HAP-1 (cell line): ENCODE measurements around the gene PROM2.
"Not testable (repeated sequence)": the region's sequence is repeated elsewhere in the genome, so short reads cannot be mapped to it uniquely, and the experiment has no call there.

Source experiments
- DNase-seq, 2 experiments: peaks; one replicate each; pipeline ENCODE4 v3.0.0-alpha.2; 2016 to 2020; ENCODE audit warnings: low spot score in 2 of 2
- H3K27me3 ChIP-seq: fragments of 250-450 bp; sonication (Bioruptor Pico); 2 replicates; pipeline ENCODE4 v1.5.1; 2020; ENCODE audit warnings: low read depth, mild to moderate bottlenecking, moderate library complexity
- H3K36me3 ChIP-seq: fragments of 250-450 bp; sonication (Bioruptor Pico); replicated peaks from 2 replicates; pipeline ENCODE4 v1.5.1; 2020; ENCODE audit warnings: mild to moderate bottlenecking
- H3K4me1 ChIP-seq: fragments of 250-450 bp; sonication (Bioruptor Pico); 2 replicates; pipeline ENCODE4 v1.5.1; 2020; ENCODE audit warnings: mild to moderate bottlenecking
- H3K4me3 ChIP-seq: fragments of 250-450 bp; sonication (Bioruptor Pico); 2 replicates; pipeline ENCODE4 v1.5.1; 2020; ENCODE audit warnings: mild to moderate bottlenecking, moderate library complexity
- H3K9me3 ChIP-seq: fragments of 250-450 bp; sonication (Bioruptor Pico); 2 replicates; pipeline ENCODE4 v1.5.1; 2020; ENCODE audit warnings: mild to moderate bottlenecking, moderate library complexity
- in situ Hi-C: fragments of 300-500 bp; cut with MboI; formaldehyde crosslinking; loops from 3 replicates; pipeline ENCODE4 v1.14.3; 2020; ENCODE audit warnings: low sequenced_read_pairs, inconsistent platforms, mixed read lengths

PROM2 gene

DNA sequence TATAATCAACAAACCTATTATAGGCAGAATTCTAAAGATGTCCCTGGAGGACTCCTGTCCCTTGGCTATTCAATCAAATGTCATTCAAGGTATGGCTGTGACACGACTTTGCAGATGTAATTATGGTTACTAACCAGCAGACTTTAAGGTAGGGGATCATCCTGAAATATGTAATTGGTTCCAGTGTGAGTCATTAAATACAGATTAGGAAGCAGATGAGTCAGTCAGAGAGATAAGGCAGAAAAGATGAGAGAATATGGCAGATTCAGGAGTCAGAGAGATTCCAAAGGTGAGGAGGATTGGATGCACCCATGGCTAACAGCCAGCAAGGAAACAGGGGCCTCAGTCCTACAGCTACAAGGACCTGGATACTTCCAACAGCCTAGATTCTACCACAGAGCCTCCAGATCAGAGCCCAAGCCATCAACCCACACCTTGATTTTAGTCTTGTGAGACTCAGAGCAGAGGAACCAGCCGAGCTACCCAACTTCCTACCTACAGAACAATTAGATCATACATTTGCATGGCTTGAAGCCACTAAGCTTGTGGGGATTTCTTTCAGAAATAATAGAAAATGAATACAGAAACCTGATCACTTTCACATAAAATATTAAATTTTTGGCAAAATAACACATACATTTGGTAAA lies 11.2 kb upstream of the PROM2 start:
- Histone ChIP-seq H3K4me3 (no peak overlapping the region), H3K4me1 (no peaks in the 10 kb centered on the region), H3K9me3 (no peaks in the 10 kb centered on the region), H3K27me3 (no peaks in the 10 kb centered on the region), H3K36me3 (no peaks in the 10 kb centered on the region)
- in situ Hi-C loops = no loop called here
- DNase-seq = no peak

DNA sequence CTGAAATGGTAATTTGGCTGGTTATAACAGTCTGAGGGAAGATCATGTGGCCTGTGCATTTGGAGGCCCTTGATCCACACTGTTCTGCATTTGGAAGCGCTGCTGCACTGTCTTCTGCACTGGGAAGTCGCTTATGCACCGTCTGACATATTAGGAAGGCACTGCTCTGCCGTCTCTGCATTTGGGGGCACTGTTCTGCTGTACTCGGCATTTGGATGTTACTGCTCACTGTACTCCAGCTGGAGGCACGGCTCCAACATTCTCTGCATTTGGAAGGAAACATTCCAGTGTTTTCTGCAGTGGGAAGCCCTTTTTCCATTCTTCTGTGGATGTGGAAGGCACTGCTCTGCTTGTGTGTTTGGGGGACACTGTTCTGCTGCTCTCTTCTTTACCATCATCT lies 9.6 kb upstream of the PROM2 start:
- H3K27me3 ChIP-seq = no peaks in the 10 kb centered on the region
- no peaks in the 10 kb centered on the region for H3K9me3 ChIP-seq
- H3K36me3 ChIP-seq = no peaks in the 10 kb centered on the region
- H3K4me1 ChIP-seq = no peaks in the 10 kb centered on the region
- in situ Hi-C loops = no loop called here
- no peak overlapping the region for H3K4me3 ChIP-seq
- no peak for DNase-seq

DNA sequence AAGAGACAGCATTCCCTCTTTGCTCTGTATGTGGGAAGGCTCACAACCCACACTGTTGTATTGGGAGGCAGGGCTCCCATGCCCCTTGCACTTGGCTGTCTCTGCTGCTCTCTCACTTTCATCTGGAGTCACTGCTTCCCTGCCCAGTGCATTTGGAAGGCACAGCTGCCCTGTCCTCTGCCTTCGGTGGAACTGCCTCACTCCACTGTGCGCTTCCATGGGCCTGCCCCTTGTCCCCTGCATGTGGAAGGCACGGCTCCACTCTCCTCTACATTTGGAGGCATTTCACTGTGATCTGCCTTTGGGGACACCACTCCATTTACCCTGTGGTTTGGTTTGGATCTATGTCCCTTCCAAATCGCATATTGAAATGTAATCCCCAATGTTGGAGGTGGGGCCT lies 9.1 kb upstream of the PROM2 start:
- in situ Hi-C loops = no loop called here
- H3K27me3 ChIP-seq = no peaks in the 10 kb centered on the region
- no peaks in the 10 kb centered on the region for H3K36me3 ChIP-seq
- no peaks in the 10 kb centered on the region for H3K9me3 ChIP-seq
- DNase-seq = no peak
- no peak overlapping the region for H3K4me3 ChIP-seq
- no peaks in the 10 kb centered on the region for H3K4me1 ChIP-seq

DNA sequence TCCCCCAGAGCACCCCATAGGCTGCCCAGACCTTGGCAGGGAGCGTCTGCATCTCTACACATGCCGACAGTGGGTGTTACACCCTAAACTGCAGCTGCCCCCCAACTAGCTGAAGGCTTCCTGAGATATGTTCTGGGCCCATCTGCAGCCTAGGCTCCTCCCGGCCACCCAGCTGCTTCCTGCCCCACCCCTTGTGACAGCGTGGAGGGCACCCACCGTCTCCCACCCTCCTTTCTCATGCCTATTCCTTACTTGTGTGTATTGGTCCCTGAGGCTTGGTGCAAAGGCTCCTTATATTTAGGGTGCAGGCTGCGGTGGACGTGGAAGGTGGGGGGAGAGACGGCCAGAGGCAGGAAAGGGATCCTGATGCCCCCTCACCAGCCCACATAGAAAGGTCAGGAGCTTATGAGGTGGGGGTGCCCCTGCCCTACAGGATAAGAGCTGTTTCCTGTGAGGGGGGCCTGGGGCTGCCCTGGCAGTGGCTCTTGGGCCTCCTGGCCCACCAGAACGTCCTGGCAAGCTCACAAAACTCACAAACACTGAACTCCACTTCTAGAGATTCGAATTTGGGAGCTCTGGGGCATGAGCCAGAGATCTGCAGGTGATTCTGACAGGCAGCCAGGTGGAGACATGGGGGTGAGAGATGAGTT lies 7.3 kb upstream of the PROM2 start:
- Histone ChIP-seq H3K27me3 (no peaks in the 10 kb centered on the region), H3K36me3 (no peaks in the 10 kb centered on the region), H3K4me3 (no peak overlapping the region), H3K9me3 (no peaks in the 10 kb centered on the region), H3K4me1 (no peaks in the 10 kb centered on the region)
- DNase-seq = no peak
- in situ Hi-C loops = no loop called here

DNA sequence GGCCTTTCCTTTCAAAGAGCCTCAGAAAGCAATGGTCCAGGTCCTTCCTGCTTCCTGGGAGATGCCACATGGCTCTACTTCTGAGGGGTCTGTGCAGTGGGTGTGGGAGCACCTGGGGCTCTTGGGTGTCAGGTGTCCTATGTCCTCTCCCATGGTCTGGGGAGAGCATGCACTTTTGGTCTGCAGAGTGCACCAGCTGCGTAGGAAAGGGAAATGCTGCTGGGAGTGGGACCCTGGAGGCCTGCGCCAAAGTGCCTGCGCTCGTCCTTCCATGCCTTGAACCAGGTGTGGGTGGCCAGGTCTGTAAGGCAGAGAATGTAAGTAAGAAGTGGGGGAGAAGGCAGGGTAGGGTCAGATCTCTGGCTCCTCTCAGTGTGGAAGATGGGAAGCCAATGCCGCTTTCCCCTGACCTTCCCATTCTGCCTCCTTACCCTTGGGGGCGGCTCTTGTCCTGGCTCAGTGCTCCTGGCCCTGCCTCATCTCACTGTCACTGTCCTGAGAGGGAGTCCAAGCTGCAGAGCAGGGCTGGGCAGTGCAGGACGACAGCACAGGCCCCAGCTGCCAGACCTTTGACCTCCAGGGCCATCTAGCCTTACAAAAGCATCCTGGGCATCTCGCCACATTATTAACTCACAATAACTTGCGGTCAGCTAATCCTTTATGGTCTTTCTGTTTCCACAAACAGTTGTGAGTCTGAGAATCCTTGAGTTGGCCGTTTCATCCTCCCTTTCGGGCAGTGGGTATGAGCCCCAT lies 6.6 kb upstream of the PROM2 start:
- no peaks in the 10 kb centered on the region for H3K27me3 ChIP-seq
- DNase-seq = no peak
- in situ Hi-C loops = no loop called here

DNA sequence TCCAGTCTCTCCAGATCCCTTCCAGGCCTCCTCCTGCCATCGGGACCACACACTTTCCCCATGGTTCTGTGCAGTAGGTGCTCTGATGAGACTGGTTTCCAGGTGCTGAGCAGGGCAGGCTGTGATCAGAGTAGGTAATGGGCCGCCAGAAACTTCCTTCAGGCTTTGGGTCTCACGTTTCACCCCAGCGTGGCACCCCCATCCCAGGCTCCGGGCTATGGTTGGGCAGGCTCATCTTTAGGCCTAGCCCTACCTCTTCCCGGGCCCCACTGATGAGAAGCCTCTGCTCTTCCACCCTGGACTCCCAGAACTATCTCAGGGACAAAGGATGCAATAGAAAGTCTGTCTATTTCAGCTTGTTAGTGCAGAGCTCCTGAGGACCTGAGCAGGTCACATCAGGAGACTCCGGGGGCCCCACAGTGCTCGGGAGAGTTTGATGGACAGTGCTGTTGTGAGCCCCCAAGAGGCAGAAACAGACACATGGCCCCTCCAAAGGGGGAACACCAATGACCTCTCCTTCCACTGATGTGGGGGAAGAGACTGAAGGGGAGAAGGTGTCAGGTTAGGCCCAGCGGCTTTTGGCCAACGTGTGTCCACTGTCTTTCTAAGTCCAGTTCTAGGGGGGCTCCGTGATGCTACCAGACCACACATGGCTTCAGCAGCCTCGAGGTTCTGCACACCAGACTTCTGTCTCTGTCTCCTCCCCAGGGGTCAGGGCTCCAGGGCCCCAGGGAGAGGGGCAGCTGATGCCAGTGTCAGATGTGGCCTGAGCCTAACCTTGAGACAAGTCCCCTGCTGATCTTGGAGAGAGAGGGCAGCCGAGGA lies 5.8 kb upstream of the PROM2 start:
- no peak for DNase-seq
- H3K4me3 ChIP-seq = no peak overlapping the region
- H3K9me3 ChIP-seq = no peaks in the 10 kb centered on the region
- no peaks in the 10 kb centered on the region for H3K4me1 ChIP-seq
- no peaks in the 10 kb centered on the region for H3K36me3 ChIP-seq
- in situ Hi-C loops = no loop called here
- no peaks in the 10 kb centered on the region for H3K27me3 ChIP-seq

More for the DNA sequence above, 6.6 kb upstream of the PROM2 start:
- Histone ChIP-seq H3K9me3 (no peaks in the 10 kb centered on the region), H3K4me3 (no peak overlapping the region), H3K4me1 (no peaks in the 10 kb centered on the region), H3K36me3 (no peaks in the 10 kb centered on the region)

DNA sequence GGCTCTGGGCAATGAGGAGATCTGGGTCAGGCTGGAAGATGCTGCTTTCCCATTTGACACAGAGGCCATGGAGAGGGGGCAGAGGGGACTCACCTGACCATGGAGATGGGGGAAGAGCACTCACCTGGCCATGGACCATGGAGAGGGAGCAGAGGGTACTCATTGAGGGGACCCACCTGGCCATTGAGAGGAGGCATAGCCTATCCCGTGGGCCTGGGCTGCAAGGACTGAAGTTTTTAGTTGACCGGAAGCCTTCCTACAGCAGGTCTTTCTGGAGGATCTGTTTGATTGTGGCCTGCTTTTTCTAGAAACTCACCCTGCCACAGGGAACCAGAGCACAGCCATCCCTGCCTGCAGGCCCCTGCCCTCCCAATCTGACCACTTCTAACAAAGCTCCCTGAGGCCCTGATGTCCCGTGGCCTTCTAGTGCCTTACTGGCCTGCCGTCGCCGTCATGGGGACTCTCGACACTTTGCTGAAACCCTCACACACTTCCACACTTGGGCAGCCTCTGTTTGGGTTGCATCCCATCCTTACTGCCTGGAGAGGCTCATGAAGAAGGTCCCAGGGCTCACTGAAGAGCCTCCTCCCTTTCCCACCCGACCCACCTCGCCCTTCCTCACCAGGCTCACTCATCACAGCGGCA lies 5.1 kb upstream of the PROM2 start:
- Histone ChIP-seq H3K4me3 (no peak overlapping the region), H3K9me3 (no peaks in the 10 kb centered on the region), H3K27me3 (no peaks in the 10 kb centered on the region), H3K36me3 (no peaks in the 10 kb centered on the region), H3K4me1 (no peaks in the 10 kb centered on the region)
- no peak for DNase-seq
- in situ Hi-C loops = no loop called here

DNA sequence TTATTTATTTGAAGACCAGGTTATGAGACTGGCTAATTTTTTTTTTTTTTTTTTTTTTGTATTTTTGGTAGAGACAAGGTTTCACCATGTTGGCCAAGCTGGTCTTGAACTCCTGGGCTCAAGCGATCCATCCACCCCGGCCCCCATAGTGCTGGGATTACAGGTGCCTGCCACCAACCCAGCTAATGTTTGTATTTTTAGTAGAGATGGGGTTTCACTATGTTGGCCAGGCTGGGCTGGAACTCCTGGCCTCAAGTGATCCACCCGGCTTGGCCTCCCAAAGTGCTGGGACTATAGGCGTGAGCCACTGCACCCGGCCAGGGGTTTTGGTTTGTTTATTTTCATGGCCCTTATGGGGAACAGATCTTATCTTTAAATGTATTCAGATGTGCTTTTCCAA lies 4.5 kb upstream of the PROM2 start:
- in situ Hi-C loops, H3K4me1 ChIP-seq, H3K9me3 ChIP-seq, H3K27me3 ChIP-seq, DNase-seq, H3K36me3 ChIP-seq, H3K4me3 ChIP-seq: not testable (repeated sequence)

DNA sequence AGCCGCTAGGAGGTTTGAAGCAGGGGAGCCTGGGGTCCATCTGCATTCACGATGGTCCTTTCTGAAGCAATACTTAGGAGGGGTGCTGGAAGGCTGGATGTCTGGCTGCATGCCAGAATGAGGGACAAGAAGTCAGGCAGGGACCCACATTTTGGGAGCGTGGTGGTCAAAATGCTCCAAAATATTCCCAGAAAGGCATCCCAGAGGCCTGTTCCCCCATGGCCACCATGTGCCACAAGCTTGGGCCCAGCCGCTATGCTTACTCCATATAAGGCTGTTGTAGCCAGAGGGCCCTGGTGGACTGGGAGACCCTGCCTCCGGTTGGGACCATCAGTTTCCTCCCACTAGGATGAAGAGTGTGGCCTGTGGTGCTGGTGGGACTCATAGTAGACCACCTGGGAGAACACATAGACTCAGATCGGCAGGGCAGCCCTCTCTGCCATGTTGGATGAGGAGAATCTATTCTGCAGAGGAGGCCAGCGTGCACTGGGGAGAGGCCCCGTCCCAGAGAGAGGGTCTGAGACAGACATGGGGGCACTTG lies 3.6 kb upstream of the PROM2 start:
- no peaks in the 10 kb centered on the region for H3K4me1 ChIP-seq
- H3K27me3 ChIP-seq = no peaks in the 10 kb centered on the region
- no peaks in the 10 kb centered on the region for H3K9me3 ChIP-seq
- DNase-seq = no peak
- no peak overlapping the region for H3K4me3 ChIP-seq
- H3K36me3 ChIP-seq = no peaks in the 10 kb centered on the region
- in situ Hi-C loops = no loop called here

DNA sequence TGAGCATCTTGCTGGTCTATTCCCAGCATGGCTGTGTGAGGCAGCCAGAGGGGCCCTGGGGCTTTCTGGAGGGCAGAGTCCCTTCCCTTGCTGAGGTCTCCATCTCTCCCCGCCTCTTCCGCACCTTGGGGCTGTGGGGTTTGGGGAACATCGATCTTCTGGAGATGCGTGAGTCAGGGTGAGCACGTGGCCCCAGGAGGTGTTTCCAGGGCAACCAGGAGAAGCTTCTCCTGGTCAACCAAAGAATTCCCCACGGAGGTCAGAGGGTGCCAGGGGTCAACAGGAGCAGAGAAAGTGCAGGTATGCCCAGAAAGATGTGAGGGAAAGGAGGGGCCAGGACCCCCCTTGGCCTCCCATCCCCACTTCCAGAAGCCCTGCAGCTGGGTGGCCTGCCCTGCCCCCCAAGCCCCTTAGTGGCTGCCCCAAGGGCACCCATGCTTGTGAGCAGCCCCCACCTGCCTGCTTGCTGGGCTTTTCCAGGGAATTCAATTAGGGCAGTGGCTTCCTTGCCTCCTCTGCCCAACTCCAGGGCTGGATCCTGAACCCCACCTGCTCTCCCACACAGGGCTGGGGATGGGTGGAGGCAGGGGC lies 2.8 kb upstream of the PROM2 start:
- in situ Hi-C loops = no loop called here
- no peaks in the 10 kb centered on the region for H3K9me3 ChIP-seq
- no peaks in the 10 kb centered on the region for H3K36me3 ChIP-seq
- DNase-seq = peak in 1 of 2 experiments; percentile 3
- no peaks in the 10 kb centered on the region for H3K4me1 ChIP-seq
- H3K27me3 ChIP-seq = no peaks in the 10 kb centered on the region
- H3K4me3 ChIP-seq = no peak overlapping the region

DNA sequence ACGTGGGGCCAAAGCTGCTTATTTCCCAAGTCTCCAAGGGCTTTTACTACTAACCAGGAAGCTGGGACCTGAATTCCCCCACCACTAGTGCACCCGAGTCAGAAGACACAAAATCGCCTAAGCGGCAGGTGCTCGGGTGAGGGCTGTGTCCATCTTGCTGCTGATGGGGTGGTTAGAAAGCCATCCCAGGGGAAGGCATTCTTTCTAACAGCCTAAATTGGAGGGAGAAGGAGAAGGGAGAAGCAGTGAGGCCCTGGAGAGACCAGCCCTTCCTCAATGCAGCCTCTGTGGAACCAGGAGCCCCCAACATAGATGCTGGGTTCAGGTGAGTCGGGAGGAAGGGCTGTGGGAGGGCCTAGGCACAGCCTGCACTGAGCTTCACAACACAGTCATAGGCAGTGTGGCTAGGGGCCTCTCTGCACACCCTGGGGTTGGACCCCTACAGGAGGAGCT lies 1.9 kb upstream of the PROM2 start:
- DNase-seq = no peak
- Histone ChIP-seq H3K4me1 (no peaks in the 10 kb centered on the region), H3K36me3 (no peaks in the 10 kb centered on the region), H3K27me3 (no peaks in the 10 kb centered on the region), H3K4me3 (no peak overlapping the region), H3K9me3 (no peaks in the 10 kb centered on the region)
- in situ Hi-C loops = no loop called here

DNA sequence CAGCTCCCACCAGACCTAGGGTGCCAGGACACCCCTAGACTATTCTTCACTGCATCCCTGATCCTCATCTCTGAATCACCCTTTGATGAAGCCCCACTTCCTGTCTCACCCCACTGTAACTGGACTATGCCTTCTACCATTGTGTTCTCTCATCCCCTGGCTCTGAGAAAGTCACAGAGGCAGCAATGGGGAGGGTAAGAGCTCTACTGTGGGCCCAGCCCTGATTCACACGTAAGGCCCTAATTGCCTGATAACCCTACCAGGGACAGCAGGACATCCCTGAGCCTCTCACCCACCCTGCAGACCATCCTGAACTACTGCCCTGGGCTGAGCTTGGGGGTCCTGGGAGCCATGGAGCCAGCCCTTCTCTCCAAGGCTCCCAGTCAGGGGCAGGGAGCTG lies 1.5 kb upstream of the PROM2 start:
- in situ Hi-C loops = no loop called here
- Histone ChIP-seq H3K27me3 (no peaks in the 10 kb centered on the region), H3K36me3 (no peaks in the 10 kb centered on the region), H3K4me1 (no peaks in the 10 kb centered on the region), H3K4me3 (no peak overlapping the region), H3K9me3 (no peaks in the 10 kb centered on the region)
- peak in 1 of 2 experiments; percentile 1 for DNase-seq
